T-helper 9 cell (primary cell): ENCODE measurements around the gene CMSS1.
"Not testable (repeated sequence)": the region's sequence is repeated elsewhere in the genome, so short reads cannot be mapped to it uniquely, and the experiment has no call there.

ENCODE experiments used
- DNase-seq: peaks from one replicate; pipeline ENCODE4 v3.0.0-alpha.2; 2020

The CMSS1 gene

DNA sequence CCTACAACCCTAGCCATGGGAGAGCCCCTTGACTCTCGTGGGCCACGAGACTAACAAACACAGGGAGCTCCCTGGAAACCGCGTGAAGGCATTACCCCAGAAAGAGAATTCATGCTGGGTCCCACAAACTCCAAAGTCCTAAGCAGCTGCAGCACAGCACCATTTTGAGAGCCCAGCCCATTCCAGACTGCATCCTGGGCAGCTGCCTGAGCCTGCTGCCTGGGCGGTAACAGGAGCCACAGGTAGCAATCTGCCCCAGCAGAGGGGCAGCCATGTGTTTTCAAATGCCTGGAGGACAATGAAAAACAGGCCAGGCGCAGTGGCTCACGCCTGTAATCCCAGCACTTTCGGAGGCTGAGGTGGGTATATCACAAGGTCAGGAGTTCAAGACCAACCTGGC, 380.2 kb downstream of the CMSS1 start:
- DNase-seq, result no peak

GRCh38 chr3:100198579-100199269, 381.1 kb downstream of the CMSS1 start:
- no peak for DNase-seq

DNA sequence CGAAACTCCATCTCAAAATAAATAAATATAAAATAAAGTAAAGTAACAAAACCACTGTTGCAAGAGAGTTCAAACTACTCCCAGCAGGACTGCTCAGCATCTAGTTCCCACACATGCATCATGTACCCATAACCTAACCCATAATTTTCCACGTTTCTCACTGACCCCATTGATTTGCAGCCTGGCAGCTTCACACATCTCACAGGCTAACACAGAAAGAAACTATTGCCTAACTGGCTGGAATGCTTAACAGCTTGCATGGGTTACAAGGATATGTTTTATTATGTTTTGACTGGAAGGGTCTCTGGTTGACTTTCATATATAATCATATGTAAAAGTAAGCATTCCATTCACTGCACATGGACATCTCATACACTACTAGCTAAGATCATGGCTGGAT, 387.5 kb downstream of the CMSS1 start:
- DNase-seq, result no peak

DNA sequence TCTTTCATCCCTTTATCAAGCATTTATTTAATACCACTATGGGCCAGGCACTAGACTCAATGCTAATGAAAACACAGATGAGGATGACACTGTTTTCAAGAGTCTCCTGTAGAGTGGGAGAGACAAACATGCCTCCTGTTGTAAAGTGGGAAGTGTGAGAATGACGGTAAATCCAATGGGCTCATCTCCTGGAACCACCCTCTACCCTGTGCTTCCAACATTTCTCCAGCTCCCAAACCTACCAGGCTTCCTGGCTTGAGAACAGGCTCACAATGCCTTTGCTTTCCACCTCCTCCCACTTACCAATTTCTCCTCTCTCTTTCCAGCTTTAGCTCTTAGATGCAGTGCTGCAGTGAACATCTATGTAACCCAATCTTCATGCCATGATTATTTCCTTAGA, 389.0 kb downstream of the CMSS1 start:
- no peak for DNase-seq

DNA sequence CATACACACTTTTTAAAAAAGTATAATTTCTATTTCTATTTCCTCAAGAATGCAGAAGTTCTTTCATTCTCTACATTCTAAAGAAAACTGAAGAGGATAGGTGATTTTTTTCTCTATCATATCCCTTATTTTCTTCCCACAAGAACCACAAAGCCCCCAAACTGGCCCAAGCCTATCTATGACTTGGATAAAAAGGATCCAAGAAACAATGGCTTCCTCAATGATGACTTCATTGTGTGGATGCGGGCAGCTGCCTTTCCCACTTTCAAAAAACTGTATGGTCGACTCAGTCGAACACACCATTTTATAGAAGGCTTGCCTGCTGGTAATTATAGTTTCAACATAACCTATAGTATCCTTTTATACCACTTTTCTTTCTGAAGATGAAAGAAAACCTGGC, 390.2 kb downstream of the CMSS1 start:
- no peak for DNase-seq

- DNase-seq, result no peak
Measured at GRCh38 chr3:100209169-100209568, 391.5 kb downstream of the CMSS1 start.

DNA sequence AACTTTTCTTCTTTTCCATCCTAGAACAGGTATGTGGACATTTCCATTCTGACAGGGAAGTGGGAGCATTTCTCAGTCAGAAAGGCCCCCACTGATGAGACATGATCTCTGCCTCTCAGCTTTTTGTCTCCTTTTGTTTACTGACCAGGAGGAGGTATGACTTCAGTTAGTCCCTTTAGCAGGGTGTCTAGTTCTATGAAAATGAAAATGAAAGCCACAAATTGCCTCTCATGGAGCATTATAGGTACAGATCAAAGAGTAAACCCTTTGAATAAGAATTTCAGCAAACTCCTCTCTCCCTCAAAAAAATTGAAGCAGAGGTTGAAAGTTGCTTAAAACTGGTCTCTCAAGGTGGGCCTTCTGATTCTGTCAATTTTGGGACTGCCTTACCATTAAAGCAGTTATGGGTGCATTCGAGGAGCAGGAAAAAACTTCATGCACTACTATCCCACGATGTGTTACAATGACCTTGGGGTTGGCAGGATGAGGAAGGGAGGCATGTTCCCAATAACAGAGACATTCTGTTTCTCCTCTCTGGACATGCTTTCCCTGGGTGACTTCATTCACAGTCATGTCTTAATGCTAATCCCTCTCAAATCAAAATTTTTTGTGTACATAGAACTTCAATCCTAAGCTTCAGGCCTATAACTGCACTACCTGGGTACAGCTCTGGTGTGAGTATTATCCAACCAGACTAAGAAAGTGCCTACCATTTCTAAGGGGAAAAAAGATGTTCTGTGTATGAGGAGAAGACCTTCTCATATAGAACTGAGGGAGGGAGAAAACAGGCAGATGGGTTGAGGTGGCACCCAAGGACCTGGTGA, 392.5 kb downstream of the CMSS1 start:
- no peak for DNase-seq

DNA sequence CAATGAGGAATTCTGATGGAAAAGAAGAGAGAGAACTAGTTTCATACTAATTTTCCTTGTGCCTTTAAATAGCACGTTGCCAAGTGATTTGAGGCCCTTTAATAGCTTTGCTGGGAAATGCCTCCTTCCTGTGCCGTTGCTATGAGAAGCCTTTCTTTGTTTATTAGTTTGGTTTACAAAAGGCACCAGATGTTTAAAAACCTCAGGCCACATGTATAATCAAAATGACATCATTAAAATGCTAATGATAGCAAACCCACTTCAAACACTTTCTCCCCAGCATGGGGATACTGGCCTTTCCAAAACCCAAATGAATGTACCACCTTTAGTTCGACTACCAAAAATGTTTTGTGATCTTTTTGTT, 393.1 kb downstream of the CMSS1 start:
- no peak for DNase-seq

DNA sequence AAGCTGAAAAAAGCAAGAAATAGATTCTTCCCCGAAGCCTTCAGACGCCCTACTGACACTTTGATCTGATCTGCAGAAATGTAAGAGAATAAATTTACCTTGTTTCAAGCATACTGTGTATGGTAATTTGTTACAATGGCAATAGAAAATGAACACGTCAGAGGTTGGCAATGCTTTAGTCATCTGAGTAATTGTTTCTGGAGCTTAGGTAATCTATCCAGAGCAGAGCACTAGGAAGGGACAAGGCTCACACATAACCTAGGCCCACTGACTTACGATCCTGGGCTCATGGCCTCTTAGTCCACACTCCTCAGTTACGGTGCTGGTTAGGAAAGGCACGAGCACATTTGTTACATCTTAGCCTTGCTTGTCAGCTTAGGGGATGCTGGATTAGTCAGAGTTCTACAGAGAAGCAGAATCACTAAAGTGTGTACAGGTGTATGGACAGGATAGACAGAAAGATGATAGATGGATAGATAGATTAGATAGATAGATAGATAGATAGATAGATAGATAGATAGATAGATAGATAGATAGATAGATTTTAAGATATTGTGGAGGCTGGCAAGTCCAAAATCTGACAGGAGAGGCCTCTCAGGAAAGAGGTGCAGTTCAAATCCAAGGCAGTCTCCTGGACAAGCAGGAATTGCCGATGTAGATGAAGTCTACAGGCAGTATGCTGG, 396.4 kb downstream of the CMSS1 start:
- DNase-seq, result no peak

- DNase-seq, result no peak
Measured at GRCh38 chr3:100214574-100214964, 396.9 kb downstream of the CMSS1 start.

GRCh38 chr3:100216713-100217112, 399.1 kb downstream of the CMSS1 start:
- no peak for DNase-seq

GRCh38 chr3:100221159-100221558, 403.5 kb downstream of the CMSS1 start:
- no peak for DNase-seq

- DNase-seq, result no peak
Measured at GRCh38 chr3:100225193-100225592, 407.5 kb downstream of the CMSS1 start.

DNA sequence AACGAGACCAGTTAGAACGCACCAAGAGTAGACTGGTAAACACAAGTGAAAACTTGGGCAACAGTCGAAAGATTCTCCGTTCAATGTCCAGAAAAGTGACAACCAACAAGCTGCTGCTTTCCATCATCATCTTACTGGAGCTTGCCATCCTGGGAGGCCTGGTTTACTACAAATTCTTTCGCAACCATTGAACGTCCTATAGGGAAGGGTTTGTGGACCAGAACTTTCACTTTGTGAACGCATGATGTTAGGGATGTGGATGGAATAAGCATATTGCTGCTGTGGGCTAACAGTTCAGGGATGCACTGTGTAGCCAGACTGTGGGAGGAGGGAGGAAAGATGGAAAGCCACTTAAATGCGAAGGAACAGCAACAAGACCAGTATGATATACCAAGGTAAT, 408.2 kb downstream of the CMSS1 start:
- no peak for DNase-seq

- DNase-seq, result no peak
Measured at GRCh38 chr3:100226712-100227429, 409.2 kb downstream of the CMSS1 start.

- DNase-seq, result no peak
Measured at GRCh38 chr3:100227511-100227921, 409.9 kb downstream of the CMSS1 start.

DNA sequence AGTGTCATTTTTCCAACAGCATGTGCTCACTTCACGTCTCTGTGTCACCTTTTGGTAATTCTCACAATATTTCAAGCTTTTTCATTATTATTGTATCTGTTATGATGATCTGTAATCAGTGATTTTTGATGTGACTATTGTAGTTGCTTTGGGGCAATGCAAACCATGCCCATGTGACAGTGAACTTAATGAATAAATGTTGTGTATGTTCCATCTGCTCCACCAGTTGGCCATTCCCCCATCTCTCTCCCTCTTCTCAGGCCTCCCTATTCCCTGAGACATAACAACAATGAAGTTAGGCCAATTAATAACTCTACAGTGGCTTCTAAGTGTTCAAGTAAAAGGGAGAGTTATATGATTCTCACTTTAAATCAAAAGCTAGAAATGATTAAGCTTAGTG, 410.6 kb downstream of the CMSS1 start:
- no peak for DNase-seq

DNA sequence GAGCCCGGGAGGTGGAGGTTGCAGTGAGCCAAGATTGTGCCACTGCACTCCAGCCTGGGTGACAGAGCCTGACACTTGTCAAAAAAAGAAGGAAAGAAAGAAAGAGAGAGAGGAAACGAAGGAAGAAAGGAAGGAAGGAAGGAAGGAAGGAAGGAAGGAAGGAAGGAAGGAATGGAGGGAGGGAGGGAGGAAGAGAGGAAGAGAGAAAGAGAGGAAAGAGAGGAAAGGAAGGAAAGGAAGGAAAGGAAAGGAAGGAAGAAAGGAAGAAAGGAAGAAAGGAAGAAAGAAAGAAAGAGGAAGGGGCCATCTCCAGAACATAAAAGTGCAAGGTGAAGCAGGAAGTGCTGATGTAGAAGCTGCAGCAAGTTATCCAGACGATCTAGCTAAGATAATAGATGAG, 411.5 kb downstream of the CMSS1 start:
- not testable (repeated sequence) for DNase-seq

DNA sequence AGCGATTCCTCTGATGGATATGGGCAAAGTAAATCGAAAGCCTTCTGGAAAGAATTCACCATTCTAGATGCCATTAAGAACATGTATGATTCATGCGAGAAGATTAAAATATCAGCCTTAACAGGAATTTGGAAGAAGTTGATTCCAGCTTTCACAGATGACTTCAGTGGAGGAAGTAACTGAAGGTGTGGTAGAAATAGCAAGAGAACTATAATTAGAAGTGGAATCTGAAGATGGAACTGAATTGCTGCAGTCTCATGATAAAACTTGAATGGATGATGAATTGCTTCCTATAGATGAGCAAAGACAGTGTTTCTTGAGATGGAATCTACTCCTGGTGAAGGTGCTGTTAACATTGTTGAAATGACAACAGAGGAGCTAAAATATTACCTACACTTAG, 413.0 kb downstream of the CMSS1 start:
- DNase-seq, result no peak
